Liver (tissue), 3 donors: Measurements from ENCODE around the gene APBB1.

Experiments used
- ATF3 ChIP-seq: IDR thresholded peaks from 2 replicates; pipeline ENCODE4 v1.6.1; 2016; ENCODE audit warnings: antibody characterized with exemption
- CTCF ChIP-seq: fragments of 150-350 bp; IDR thresholded peaks from 2 replicates; pipeline ENCODE4 v1.5.1; 2017; ENCODE audit warnings: improper control_type of control experiment, low read depth, low read length; ENCODE audit not compliant: missing input control
- FOXA1 ChIP-seq: IDR thresholded peaks from 2 replicates; pipeline ENCODE4 v1.6.1; 2016; ENCODE audit warnings: antibody characterized with exemption
- HNF4A ChIP-seq, 2 donors: conservative IDR thresholded peaks; 2 replicates each; pipeline ENCODE4 v1.6.1; 2016; ENCODE audit warnings: antibody characterized with exemption in 2 of 2, mild to moderate bottlenecking in 2 of 2
- REST ChIP-seq: IDR thresholded peaks from 2 replicates; pipeline ENCODE4 v1.6.1; 2016; ENCODE audit warnings: antibody characterized with exemption, mild to moderate bottlenecking
- RXRA ChIP-seq, 2 donors: IDR thresholded peaks; 2 replicates each; pipeline ENCODE4 v1.6.1; 2017 to 2018; ENCODE audit warnings: antibody characterized with exemption in 2 of 2, mild to moderate bottlenecking in 1 of 2
- TAF1 ChIP-seq: conservative IDR thresholded peaks from 2 replicates; pipeline ENCODE4 v1.6.1; 2016; ENCODE audit warnings: antibody characterized with exemption, mild to moderate bottlenecking
- donor health status: healthy.
- donor health status: healthy.

GRCh38 chr11:6442441-6442840 is 23.5 kb upstream of the APBB1 start:
- TF ChIP-seq CTCF (no peak), REST (no peak), RXRA (IDR thresholded peaks at IDR 0.05) (peak; percentile 51 to 68), FOXA1 (no peak), ATF3 (no peak), HNF4A (conservative IDR thresholded peaks at IDR 0.05) (peak in 1 of 2 donors; percentile 45), TAF1 (peak; percentile 33)
